ENCODE data around the gene DNAH12. TPM values are rescaled to one million over a fixed set of nuclear protein-coding genes. Genes with fewer than 3 reads are reported as not detected.

DNAH12 gene
- total RNA-seq, 4 donors from 2014 or later, result 0.16 to 0.44 (median 0.27) TPM

- no peak for TF ChIP-seq CTCF (IDR thresholded peaks at IDR 0.05; ENCODE audit: low read depth)
Measured at GRCh38 chr3:57421336-57421735, 122.8 kb downstream of the DNAH12 start.

- TF ChIP-seq CTCF (IDR thresholded peaks at IDR 0.05; ENCODE audit: low read depth), result no peak
Measured at GRCh38 chr3:57420001-57420400, 124.1 kb downstream of the DNAH12 start.

GRCh38 chr3:57411715-57412114 lies 132.4 kb downstream of the DNAH12 start:
- TF ChIP-seq CTCF (IDR thresholded peaks at IDR 0.05; ENCODE audit: low read depth), result no peak

GRCh38 chr3:57409471-57409870 lies 134.7 kb downstream of the DNAH12 start:
- TF ChIP-seq CTCF (IDR thresholded peaks at IDR 0.05; ENCODE audit: low read depth), result no peak

GRCh38 chr3:57402675-57403074 lies 141.5 kb downstream of the DNAH12 start:
- no peak for TF ChIP-seq CTCF (IDR thresholded peaks at IDR 0.05; ENCODE audit: low read depth)

GRCh38 chr3:57397175-57398026 lies 146.7 kb downstream of the DNAH12 start:
- no peak for TF ChIP-seq CTCF (IDR thresholded peaks at IDR 0.05; ENCODE audit: low read depth)

GRCh38 chr3:57393977-57394376 lies 150.2 kb downstream of the DNAH12 start:
- TF ChIP-seq CTCF (IDR thresholded peaks at IDR 0.05; ENCODE audit: low read depth), result no peak

Measured in subcutaneous adipose tissue (tissue), 4 donors.